Measurements from ENCODE around the gene MRPL50.

MRPL50 gene

DNA sequence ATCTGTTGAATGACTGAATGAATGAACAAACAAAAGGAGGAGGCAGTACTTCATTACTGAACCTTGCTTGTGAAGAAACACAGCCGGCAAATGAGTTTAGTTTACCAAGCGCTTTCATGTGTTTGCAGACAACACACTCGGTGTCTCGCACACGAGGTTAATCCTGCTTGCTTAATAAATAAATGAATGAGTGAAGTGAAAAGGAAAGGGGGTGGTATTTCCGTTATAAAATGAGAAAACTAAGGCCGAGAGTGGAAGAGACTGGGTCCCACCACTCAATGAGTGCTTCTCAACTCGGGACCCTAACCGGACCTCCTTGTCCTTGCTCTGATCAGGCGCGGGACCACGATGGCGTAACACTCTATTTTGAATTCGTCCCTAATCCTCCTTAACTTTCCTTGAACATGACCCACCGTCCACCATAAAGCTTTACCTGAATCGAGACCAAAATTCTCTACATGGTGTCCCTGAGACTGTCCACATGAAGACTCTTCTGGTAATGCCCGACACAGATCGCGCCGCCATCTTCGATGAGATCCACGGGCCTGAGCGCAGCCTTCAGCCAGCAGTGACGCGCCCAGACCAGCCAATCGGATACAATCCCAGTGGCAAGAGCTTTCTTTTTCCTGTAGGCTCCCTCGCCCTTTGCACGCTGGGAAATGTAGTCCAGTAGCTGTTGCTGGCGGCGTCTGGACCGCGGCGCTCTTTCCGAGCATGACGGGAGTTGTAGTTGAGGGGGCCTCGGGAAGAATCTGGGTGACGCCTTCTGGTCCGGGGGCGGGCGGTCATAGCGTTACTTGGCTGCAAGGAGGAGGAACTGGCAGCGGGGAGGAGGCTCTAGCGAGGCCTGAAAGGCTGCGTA is at the start of gene MRPL50, which contains the start of gene ZNF189:
Gene MRPL50, minus strand, starts transcription at position 551 of the 862 bp plus-strand sequence. Its CDS starts 26 bp downstream, at position 525.
Gene ZNF189, plus strand, starts transcription at position 784 of the 862 bp plus-strand sequence. CDS start 306 bp downstream, outside the sequence.
- peak; percentile 90 to 95 (median 92) for DNase-seq (ENCODE audit: low read depth in 3 of 3)

DNA sequence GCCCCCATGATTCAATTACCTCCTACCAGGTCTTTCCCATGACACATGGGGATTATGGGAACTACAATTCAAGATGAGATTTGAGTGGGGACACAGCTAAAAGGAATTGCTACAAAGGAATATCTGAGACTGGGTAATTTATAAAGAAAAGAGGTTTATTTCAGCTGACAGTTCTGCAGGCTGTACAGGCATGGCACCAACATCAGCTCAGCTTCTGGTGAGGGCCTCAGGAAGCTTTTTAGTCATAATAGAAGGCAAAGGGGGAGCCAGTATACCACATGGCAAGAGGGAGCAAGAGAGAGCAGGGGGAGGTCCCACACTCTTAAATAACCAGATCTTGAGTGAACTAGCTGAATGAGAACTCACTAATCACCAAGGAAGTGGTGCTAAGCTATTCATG is 48.3 kb upstream of the MRPL50 start:
- no peak for DNase-seq (ENCODE audit: low read depth in 3 of 3)

DNA sequence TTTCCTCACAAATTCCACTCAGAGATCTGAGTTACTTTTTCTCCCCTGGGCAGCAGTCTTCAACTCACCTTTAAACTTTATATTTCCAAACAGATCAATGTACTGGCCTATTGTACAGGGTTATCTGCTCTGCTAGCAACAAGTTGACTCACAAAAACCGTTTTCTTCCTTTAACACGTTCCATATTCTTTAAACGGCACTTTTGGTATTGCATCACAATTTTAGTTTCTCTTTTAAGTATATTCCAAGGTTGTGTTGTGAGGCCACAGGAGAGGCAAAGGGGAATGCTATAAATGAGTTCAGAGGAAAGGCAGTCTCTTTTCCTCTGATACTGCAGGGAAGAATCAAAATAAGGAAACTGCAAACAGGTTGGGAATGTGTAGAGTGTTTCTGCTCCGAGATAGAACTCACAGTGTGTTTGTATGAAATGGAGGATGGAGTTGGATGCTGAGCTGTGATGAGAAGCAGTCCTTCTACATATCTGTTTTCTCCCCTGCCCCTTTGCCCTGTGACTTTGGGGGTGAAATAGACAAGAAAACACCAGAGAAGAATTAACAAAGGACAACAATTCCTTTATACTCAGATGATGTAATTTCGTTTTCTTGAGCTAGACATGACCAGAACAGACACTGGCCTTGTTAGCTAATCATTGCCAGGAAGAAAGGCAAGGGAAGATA is 47.1 kb upstream of the MRPL50 start:
- no peak for DNase-seq (ENCODE audit: low read depth in 3 of 3)

DNA sequence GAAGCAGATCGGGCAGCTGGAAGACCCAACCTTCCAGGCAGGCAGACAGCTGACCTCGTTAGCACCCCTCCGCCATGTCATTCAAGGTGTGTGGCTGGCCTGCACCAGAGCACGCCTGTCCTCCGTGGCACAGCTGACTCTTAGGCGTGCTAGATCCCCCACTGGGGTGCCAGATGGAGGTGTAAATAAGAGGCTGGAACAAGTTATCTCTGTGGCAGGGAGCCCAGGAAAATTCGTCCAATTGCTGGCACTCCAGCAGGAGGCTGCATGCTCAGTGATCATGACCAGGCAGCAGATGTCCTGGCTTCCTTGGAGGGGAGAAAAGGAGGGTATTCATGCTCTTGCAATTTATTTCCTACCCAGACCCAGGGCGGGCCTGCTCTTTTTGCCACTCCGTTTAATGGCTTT is 45.0 kb upstream of the MRPL50 start:
- no peak for DNase-seq (ENCODE audit: low read depth in 3 of 3)

DNA sequence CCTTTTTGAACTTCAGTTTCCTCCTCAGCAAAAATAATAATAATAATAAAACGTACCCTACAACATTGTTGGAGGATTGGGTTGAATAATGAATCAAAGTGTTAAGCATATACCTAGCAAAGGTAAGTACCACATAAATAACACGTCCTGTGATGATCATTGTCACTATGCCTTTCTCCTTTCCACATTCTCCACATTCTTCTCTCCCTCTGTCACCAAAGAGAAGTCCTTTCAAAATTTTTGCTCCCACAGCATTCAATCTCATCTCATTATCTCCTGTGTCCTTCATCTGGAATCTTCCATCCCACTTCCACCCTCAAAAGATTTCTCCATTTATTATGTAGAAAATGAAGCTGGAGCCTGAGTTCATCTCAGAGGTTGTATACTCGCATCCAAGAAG is 44.3 kb upstream of the MRPL50 start:
- DNase-seq (ENCODE audit: low read depth in 3 of 3) = no peak

DNA sequence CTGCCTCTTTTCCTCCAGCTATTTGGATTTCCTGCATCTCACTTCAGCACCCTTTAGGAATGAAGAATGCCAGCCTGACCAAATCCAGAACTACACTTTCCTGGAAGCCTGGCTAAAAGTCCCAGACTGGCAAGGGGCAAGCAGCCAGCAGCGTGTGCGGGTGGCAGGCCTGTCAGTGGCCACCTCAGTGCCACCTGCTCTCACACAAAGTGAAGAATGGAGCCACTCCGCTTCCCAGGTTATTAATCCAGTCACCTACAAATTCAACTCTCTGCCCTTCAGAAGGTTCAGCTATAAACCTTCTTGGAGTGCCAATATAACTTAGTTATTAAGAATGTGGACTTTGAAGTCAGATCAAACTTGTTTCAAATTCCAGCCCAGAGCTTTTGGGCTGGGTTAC is 43.9 kb upstream of the MRPL50 start:
- DNase-seq (ENCODE audit: low read depth in 3 of 3) = no peak

DNA sequence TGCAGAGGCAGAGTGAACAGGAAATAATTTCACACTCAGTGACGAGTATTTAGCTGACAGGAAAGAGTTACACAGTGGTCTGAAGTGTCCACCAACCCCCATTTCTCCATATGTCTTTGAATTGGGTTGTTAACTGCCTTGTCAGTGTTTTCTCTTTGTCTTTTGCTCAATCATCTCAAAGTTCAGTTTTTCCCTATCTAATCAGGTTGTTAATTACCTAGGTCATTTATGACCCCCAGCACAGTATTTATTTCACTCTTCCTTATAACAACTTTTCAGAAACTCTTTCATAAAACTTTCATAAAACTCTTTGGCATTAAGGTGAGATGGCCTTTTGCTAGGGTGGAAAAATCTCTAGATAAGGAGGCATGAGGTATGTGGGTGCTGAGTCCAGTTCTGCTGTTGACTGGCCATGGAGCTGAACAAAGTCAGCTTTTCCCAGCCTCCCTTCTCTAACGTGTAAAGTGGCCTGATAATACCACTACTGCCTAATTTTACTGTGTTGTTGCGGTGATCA is 42.4 kb upstream of the MRPL50 start:
- DNase-seq (ENCODE audit: low read depth in 3 of 3) = no peak

DNA sequence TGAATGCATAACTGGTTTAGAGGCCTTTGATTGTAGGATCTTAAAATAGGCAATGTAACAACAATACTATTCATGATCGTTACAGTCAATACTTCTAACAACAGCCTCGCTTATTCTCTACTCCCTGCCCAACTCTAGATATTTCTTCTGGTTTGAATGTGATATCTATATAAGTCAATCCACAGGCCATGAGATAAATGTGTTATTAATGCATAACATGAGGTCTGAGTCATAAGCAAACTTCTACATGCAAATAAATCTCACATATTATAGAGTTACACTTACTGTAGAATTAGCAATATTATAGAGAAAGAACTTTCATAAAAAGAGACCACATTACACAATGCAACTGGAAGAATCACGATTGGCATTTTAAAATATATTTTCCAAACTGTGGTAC is 40.1 kb upstream of the MRPL50 start:
- DNase-seq (ENCODE audit: low read depth in 3 of 3) = no peak

DNA sequence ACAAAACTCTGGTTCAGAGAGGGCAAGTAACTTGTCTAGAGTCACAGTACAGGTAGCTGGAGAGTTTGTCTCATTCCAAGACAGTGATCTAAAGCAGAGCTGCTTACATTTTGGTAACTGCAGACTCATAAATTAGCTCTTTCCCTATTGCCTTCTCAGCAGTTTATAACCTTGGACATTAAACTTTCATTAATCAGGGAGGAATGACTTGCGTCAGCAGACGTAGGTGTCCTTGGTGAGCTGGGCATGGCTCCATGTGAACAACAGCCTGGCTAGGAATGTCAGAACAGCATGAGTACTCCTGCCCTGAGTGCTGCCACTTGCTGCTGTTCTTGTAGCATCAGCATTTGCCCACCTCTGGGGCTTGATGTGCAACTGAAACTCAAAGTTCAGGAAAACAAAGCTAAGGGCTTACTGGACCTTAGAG is 39.4 kb upstream of the MRPL50 start:
- DNase-seq (ENCODE audit: low read depth in 3 of 3) = no peak

DNA sequence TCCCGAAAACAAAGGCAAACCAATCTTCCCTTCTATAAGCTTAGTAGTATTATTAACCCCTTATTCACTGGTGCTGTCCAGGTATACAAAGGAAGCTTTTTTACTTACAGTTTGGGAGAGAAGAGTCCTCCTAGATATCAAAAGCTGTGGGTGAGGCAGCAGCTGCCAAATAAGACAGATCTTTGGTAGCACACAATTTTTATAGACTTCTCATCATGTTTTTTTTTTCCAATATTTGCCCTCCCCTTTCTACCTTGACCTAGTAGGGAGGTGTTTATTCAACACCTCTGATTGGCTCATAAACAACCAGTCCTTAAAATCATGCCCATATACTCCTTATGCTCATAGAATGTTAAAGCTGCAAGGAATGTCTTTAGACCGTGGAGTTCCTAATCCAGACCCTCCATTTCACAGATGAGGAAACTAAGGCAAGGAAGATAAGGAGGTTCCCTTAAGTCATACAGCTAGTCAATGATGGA is 37.2 kb upstream of the MRPL50 start, which contains the start of gene ALDOB:
Gene ALDOB, minus strand, starts transcription at position 174 of the 479 bp plus-strand sequence. CDS start 4,887 bp downstream, outside the sequence.
- DNase-seq (ENCODE audit: low read depth in 3 of 3) = no peak

DNA sequence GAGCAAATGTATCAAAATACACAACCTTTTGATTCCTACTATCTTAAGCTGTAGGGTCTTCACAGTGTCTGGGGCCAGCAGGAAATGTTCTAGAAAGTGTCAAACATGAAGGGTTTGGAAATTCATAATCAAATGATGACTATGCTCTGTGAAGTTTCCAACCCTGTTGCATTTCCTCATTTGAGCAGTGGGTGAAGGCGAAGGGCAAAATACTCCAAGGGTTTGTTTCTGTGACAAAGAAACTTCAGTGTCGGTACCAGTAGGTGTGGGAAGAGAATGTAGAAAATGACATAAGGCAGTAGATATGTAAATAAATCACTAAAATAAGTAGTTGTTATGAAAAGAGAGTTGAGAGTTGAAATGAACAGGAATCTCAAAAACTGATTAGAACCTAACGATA is 36.6 kb upstream of the MRPL50 start:
- no peak for DNase-seq (ENCODE audit: low read depth in 3 of 3)

DNA sequence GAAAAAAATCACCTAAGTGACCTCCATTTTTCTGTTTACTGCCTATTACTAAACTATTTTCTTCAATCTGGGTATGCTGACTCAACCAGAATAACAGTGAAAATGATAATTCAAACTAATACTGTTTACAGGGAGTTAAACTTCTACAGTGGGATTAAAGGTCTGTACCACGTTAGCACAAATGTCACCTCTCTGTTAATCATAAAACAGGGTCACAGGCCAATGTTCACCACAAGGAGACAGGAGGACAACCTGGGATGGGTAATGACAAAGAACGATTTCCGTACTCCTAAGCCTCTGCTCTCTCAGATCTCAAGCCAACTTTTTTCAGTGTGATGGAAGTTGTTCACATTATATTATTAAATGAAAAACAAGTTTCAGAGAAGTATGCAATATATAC is 34.8 kb upstream of the MRPL50 start:
- DNase-seq (ENCODE audit: low read depth in 3 of 3) = no peak

DNA sequence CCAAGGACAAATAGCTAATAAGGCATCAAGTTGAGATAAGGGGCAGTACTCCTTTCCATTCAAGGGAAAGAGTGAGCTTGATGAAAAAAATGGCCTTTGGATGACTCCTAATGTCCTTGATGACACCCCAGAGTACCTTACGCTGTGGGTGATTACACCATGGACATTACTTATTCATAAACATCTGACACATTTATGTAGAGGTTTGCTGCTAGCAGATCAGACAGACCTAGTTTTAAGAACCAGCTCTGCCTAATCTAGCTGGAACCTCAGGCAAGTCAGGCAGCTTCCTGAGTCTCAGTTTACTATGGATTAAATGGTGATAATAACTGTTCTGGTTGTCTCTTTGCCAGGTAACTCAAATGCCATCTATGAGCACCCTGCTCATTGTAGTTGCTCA is 34.3 kb upstream of the MRPL50 start:
- DNase-seq (ENCODE audit: low read depth in 3 of 3) = no peak

DNA sequence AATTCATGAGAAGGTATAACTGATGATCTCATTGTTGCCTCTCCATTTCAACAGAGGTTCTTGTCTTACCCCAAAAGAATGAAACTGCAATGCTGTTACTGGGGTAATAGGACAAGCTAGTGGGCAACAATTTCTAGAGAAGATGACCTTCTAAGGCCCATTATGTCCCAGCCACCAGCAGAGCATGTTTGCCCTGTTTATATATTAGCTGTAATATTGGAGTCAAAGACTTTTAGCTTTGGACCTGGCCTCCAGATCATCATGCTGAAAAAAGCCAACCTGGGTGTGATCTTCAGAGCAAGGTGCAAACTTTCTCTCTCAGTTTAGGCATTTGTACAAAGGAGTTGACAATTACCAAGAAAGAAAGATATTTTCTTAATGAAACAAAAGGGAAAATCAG is 33.8 kb upstream of the MRPL50 start:
- DNase-seq (ENCODE audit: low read depth in 3 of 3) = no peak

DNA sequence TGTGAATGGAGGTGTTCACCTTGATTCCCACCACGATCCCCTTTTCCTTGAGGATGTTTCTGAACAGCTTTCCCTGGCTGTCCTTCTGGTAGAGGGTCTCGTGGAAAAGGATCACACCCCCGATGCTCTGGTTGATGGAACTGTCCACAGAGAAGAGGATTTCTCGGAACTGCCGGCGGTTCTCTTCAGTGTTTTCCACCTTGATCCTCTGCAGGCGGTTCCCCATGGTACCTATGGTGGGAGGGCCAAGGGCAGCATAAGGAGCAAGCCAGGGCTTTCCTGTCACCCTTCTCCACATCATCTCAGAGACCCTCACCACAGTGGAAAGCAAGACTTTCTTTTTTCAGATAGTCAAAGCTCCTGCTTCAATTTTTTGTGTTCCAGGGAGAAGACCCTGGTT is 31.3 kb upstream of the MRPL50 start:
- no peak for DNase-seq (ENCODE audit: low read depth in 3 of 3)

DNA sequence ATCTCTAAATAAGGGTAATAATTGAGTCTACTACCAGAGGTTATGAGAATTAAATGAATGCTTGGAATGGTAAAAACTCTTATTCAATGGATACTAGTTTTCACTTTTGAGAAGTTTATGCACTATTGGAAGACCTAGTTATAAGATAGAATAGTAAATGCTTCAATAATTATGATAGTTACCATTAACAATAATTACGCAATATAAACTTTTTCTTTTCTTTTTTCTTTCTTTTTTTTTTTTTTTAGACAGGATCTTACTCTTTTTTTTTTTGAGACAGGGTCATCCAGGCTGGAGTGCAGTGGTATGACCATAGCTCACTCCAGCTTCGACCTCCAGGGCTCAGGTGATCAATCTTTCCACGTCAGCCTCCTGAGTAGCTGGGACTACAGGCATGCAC is 30.5 kb upstream of the MRPL50 start:
- DNase-seq (ENCODE audit: low read depth in 3 of 3) = no peak

DNA sequence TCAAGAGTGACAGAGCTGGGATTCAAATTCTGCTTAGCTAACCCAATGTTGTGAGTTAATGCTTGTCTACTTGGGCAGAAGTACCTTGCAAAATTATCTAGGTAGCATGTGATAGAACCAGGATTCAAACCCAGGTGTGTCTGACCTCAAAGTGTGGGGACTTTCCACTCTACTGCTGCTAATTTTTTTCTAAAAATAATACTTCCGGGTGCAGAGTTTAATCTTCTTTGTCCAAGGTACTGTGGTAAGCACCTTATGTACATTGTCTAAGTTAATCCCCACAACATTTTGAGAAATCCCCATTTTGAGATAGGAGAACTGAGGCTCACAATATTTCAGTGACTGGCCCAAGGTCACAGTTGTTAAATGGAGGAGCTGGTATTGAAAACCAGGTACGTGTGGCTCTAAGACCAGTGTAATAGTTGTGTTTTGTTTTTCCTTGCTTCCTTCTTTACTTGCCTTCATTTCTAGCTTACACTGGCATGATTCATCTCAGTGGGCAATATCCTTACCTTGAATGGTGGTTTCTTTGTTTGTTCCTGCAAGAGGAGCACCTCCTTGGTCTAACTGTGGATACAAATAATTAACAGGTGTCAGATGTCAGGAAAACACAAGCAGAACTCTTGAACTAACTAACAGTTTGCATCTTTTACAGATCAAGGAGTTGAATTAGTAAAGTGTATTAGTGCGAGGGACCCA is 29.7 kb upstream of the MRPL50 start:
- no peak for DNase-seq (ENCODE audit: low read depth in 3 of 3)

DNA sequence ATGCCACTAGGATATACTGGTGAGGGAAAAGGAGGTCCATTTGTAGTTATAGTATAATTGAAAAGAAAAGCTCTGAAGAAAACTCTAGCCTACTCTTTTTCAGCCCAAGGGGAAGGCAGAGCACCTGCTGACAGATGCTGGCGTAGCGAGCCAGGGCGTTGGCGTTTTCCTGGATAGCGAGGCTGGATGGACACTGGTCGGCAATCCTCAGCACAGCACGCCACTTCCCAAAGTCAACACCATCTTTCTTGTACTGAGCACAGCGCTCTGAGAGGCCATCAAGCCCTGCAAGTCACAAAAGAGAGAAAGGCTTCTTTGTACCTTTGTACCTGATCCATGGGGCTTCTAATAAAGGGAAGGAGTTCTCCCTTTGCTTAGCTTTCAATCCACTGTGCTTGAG is 28.9 kb upstream of the MRPL50 start:
- no peak for DNase-seq (ENCODE audit: low read depth in 3 of 3)

DNA sequence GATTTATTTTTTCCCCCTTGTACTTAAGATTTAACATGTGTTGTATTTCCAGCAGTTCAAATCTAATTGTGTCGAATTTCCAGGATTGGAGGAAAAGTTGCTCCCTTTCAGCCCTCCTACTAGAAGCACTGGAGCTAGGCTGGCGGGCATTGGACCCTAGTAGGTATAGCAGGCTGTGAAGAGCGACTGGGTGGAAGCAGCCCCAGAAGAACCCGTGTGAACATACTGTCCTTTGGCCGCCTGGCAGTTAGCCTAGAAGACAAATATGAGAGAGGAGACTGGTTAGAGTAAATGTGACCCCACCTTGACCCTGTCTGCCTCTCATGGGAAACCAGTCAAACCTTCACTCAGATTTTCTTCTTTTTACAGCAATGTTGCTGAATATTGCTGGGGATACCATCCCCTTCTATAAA is 23.2 kb upstream of the MRPL50 start:
- DNase-seq (ENCODE audit: low read depth in 3 of 3) = no peak

DNA sequence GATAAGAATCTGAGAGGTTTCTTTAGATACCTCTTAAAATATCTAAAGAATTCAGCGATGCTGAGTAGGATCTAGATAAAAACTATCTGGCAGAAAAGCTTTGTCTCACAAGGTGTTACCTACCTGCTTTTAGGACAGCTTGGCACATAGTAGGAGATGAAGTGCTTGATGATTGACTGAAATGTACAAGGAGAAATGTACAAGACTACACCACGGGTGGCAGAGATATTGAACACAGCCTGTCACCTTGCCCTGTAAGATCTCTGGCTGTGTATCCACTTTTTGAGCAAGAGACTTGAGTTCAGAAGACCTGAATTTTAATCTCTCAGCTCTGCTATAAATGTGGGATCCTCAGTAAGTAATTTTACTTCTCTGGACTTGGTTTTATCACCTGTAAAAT is 21.4 kb upstream of the MRPL50 start:
- DNase-seq (ENCODE audit: low read depth in 3 of 3) = no peak

DNA sequence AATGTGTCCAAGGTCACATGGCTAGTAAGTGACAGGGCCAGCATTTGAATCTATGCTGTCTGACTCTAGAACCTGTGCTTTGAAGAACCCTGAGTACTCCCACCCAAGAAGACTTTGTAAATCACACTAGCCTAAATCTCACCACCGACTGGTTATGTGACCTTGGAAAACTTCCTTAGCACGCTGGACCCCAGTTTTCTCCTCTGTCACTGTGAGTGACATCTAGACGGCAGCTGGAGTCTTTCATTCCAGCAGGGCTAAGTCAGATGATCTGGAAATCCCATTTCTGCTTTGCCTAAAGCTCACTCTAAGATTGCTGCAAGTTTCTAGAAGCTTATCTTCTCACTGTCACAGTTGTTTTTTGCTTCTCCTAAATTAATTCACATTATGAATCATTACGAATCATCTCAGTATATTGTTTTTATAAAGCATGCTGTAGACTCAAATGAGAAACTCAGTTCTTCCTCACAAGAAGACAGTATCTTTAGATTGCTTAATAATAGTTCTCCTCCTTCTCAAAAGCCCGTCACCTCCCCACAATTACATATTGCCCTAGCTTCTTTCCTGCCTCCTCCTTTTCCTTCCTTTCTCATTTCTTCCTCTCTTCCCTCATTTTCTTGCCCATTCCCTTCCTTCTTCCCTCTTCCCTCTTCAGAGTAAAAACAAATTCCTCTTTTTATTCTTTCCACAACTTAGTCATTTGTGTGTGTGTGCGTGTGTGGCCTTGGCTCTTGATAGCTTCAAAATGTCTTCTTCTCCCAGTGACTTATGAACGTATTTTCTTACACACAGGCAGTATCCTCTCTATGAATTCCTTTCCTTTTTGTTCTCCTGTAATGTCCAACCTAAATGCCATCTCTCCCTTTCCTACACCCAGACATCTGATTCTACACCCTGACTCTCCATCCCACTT is 20.4 kb upstream of the MRPL50 start:
- no peak for DNase-seq (ENCODE audit: low read depth in 3 of 3)

All from stimulated activated CD4-positive, alpha-beta T cell treated with anti-CD3 and anti-CD28 coated beads, TNF-alpha, amount 100 ng/mL, for 4 hours (primary cell).